GM12864 (cell line): ENCODE data around the gene C20orf96.
A peak's percentile ranks its signal among the peaks of the same experiment; 100 is the strongest.
"Not testable (repeated sequence)": the region's sequence is repeated elsewhere in the genome, so short reads cannot be mapped to it uniquely, and the experiment has no call there.

Experiments
- DNase-seq: peaks from one replicate; pipeline ENCODE4 v3.0.0-alpha.2; 2011; ENCODE audit warnings: low read depth
- H3K4me3 ChIP-seq: 2 replicates; pipeline ENCODE4 v1.5.1; 2011; ENCODE audit warnings: mild to moderate bottlenecking, low read depth, low read length, control low read depth
- TF ChIP-seq, protein P1 (sequence below): IDR thresholded peaks from 2 replicates; pipeline ENCODE4 v1.5.1; 2011; ENCODE audit warnings: low read depth, mild to moderate bottlenecking, moderate library complexity, low read length, control low read depth, inconsistent platforms; ENCODE audit errors: missing control alignments

Gene C20orf96

DNA sequence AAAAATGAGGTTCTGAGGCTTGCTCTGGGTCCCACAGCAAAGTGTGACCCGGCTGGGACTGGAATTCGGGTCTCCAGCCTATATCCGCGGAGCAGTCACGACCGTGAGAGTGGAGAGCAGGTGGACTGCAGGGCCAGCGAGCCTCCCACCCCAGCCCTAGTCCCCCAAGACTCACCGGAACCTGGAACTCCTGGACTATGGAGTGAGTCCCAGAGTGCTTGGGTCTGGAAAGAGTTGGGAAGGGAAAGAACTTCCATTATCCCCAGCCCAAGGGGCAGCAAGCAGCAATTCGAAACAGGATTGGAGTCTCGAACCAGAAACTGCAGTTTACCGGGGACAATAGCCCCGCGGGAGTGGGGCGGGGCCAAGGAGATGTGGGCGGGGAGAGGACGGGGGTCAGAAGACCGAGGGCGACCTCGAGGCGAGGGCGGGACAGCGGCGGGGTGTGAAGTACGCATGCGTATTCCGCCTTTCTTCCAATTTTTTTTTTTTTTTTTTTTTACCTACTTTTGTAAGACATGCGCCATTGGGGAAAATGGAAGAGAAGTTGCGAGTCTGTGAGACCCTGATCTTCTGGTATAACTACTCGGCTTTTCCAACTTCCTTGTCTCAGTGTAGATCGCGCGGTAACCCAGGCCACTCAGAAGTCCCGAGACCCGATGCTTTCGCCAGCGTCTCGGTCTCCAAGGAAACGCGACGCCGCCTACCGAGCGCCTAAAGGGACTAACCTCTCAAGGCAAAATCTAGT is at the start of gene C20orf96:
Gene C20orf96, minus strand, starts transcription at position 667 of the 748 bp plus-strand sequence. Its CDS starts 140 bp downstream, at position 527.
- DNase-seq, result peak; percentile 86
- peak within 1 kb of the TSS; percentile 85 for H3K4me3 ChIP-seq
- TF ChIP-seq, protein P1, sequence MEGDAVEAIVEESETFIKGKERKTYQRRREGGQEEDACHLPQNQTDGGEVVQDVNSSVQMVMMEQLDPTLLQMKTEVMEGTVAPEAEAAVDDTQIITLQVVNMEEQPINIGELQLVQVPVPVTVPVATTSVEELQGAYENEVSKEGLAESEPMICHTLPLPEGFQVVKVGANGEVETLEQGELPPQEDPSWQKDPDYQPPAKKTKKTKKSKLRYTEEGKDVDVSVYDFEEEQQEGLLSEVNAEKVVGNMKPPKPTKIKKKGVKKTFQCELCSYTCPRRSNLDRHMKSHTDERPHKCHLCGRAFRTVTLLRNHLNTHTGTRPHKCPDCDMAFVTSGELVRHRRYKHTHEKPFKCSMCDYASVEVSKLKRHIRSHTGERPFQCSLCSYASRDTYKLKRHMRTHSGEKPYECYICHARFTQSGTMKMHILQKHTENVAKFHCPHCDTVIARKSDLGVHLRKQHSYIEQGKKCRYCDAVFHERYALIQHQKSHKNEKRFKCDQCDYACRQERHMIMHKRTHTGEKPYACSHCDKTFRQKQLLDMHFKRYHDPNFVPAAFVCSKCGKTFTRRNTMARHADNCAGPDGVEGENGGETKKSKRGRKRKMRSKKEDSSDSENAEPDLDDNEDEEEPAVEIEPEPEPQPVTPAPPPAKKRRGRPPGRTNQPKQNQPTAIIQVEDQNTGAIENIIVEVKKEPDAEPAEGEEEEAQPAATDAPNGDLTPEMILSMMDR, result peak; percentile 51

DNA sequence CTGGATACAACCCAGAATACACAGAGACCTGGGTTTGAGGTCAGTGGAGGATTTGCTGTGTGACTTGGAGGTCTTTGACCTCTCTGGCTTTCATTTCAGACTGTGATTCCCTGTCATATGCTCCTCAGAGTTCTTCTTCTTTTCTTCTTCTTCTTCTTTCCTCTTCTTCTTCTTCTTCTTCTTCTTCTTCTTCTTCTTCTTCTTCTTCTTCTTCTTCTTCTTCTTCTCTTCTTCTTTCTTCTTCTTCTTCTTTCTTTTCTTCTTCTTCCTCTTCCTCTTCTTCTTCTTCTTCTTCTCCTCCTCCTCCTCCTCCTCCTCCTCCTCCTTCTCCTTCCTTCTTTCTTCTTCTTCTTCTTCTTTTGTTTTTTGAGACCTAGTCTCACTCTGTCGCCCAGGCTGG is 45.5 kb upstream of the C20orf96 start:
- not testable (repeated sequence) for DNase-seq

GRCh38 chr20:334578-334977 is 44.0 kb upstream of the C20orf96 start:
- TF ChIP-seq, protein P1, result no peak
- DNase-seq, result no peak
- no peak overlapping the region for H3K4me3 ChIP-seq

More for the DNA sequence above, 45.5 kb upstream of the C20orf96 start:
- not testable (repeated sequence) for H3K4me3 ChIP-seq

DNA sequence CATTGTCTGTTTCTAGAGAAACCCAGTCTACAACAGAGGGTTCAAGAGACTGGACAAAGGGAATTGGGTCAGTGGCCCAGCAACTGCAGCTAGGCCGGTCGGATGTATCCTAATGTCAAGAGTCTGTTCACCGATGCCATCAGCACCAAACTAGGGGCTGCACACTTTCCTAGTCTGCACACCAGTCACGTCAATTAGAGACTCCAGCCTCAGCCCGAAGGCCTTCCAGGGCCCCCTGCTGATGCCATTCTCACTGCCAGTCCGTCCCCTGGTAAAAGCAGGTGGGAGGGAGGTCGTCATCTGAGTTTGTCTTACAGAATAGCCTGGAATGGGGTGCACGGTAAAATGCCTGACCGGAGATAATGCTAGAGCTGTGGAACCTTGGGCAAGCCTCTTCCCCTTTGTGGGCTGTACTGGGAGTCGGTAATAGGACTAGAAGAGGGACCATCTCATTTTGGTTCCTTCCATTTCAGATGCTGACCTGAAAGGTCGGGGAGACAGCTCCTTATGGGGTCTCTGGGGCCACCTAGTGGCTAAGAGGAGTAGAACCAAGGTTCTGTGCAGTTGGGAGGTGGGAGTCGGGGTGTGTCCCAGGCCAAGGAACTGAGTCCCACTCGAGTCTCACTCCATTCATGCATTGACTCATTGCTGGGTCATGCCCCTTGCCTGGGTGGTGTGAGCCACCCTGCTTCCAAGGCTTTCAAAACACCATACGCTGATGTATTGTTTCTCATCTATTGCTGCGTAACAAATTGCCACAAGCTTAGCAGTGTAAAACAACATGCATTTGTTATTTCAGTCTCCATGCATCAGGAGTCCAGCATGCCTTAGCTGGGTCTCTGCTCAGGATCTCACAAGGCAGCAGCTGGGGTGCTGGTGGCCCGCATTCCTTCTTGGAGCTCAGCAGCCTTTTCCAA is 39.9 kb upstream of the C20orf96 start:
- no peak for DNase-seq
- TF ChIP-seq, protein P1, result peak; percentile 95

GRCh38 chr20:329851-330232 is 39.3 kb upstream of the C20orf96 start:
- DNase-seq, result no peak
- H3K4me3 ChIP-seq, result no peak overlapping the region
- TF ChIP-seq, protein P1, result no peak

More for the DNA sequence above, 39.9 kb upstream of the C20orf96 start:
- no peak overlapping the region for H3K4me3 ChIP-seq

DNA sequence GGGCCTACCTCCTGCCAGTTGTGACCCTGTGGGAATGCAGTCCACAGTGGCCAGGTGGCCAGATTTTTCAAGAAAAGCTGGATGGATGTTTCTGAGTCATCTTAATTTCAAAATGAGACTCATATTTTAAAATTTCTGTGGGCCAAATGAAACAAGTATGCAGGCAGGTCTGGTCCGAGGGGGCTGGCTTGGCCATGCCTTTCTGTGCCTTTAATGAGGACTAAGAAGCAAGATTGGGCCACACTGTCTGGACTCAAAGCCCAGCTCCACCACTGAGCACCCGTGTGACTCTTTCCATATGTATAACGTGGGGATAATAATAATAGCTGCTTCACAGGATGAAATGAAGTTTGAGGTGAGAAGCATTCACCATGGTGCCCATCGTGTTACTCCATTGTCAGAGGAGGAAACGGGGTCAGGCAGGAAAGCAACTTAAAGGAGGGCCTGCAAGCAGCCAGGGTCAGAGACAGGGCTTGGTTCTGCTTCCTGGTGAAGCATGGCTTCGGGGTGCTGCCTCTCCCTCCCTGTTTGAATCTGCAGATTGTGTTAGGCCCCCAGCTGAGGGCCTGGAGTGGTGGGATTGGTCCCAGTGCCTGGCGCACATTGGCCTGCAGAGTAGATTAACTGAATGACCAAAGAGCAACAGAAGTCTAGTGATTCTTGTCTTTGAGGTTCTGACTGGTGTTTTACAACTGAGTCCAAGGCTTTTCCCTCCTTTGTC is 38.6 kb upstream of the C20orf96 start:
- TF ChIP-seq, protein P1, result no peak
- DNase-seq, result no peak
- no peak overlapping the region for H3K4me3 ChIP-seq
